Trophoblast cell (in vitro differentiated cells and primary cell): ENCODE results near the gene SLA2. TPM values are rescaled to one million over a fixed set of nuclear protein-coding genes. Genes with fewer than 3 reads are reported as not detected.
"Not testable (repeated sequence)": the region's sequence is repeated elsewhere in the genome, so short reads cannot be mapped to it uniquely, and the experiment has no call there.

Source experiments
- DNase-seq, 2 donors: peaks; one replicate each; pipeline ENCODE4 v3.0.0-alpha.2; 2016
- H2AFZ ChIP-seq: 2 replicates; pipeline ENCODE4 v1.6.1; 2013; ENCODE audit warnings: low read length, moderate library complexity, mild to moderate bottlenecking; ENCODE audit not compliant: insufficient read depth, poor library complexity
- H2AK5ac ChIP-seq: 2 replicates; pipeline ENCODE4 v1.6.1; 2013; ENCODE audit warnings: mild to moderate bottlenecking, low read length
- H2BK120ac ChIP-seq: 2 replicates; pipeline ENCODE4 v1.6.1; 2013; ENCODE audit warnings: low read length, mild to moderate bottlenecking, moderate library complexity; ENCODE audit not compliant: insufficient read depth, poor library complexity
- H2BK12ac ChIP-seq: 2 replicates; pipeline ENCODE4 v1.6.1; 2013; ENCODE audit warnings: mild to moderate bottlenecking, low read length, moderate library complexity
- H2BK5ac ChIP-seq: 2 replicates; pipeline ENCODE4 v1.6.1; 2013; ENCODE audit warnings: low read length, low read depth, moderate library complexity, mild to moderate bottlenecking; ENCODE audit not compliant: poor library complexity
- H3K14ac ChIP-seq: 2 replicates; pipeline ENCODE4 v1.6.1; 2013; ENCODE audit warnings: mild to moderate bottlenecking, low read length
- H3K18ac ChIP-seq: 2 replicates; pipeline ENCODE4 v1.6.1; 2013; ENCODE audit warnings: mild to moderate bottlenecking, low read length
- H3K23ac ChIP-seq: 2 replicates; pipeline ENCODE4 v1.6.1; 2013; ENCODE audit warnings: low read length
- H3K27ac ChIP-seq: 2 replicates; pipeline ENCODE4 v1.5.1; 2013; ENCODE audit warnings: low read depth, mild to moderate bottlenecking, inconsistent platforms, low read length, moderate library complexity
- H3K27me3 ChIP-seq: 2 replicates; pipeline ENCODE4 v1.6.1; 2013; ENCODE audit warnings: inconsistent platforms, mild to moderate bottlenecking, low read length, moderate library complexity; ENCODE audit not compliant: insufficient read depth
- H3K36me3 ChIP-seq, 2 experiments: 1 replicate in 1 of 2; 2 replicates in 1 of 2; pipeline ENCODE4 v1.6.1; 2013; ENCODE audit warnings: low read length in 2 of 2, mild to moderate bottlenecking in 2 of 2, moderate library complexity in 1 of 2; ENCODE audit not compliant: insufficient read depth in 2 of 2, control insufficient read depth in 1 of 2
- H3K4ac ChIP-seq: 2 replicates; pipeline ENCODE4 v1.6.1; 2013; ENCODE audit warnings: low read depth, mild to moderate bottlenecking, low read length, moderate library complexity
- H3K4me1 ChIP-seq, 2 experiments: 1 replicate in 1 of 2; 2 replicates in 1 of 2; pipeline ENCODE4 v1.6.1; 2013; ENCODE audit warnings: low read length in 2 of 2, mild to moderate bottlenecking in 2 of 2, moderate library complexity in 1 of 2; ENCODE audit not compliant: insufficient read depth in 2 of 2, control insufficient read depth in 1 of 2
- H3K4me2 ChIP-seq: 2 replicates; pipeline ENCODE4 v1.6.1; 2013; ENCODE audit warnings: inconsistent platforms, mild to moderate bottlenecking, low read length, moderate library complexity
- H3K4me3 ChIP-seq: 2 replicates; pipeline ENCODE4 v1.5.1; 2013; ENCODE audit warnings: mild to moderate bottlenecking, low read depth, low read length, inconsistent platforms
- H3K79me1 ChIP-seq: one replicate; pipeline ENCODE4 v1.6.1; 2013; ENCODE audit warnings: low read length
- H3K79me2 ChIP-seq: 2 replicates; pipeline ENCODE4 v1.6.1; 2013; ENCODE audit warnings: low read length, mild to moderate bottlenecking; ENCODE audit not compliant: control insufficient read depth, insufficient read depth, poor library complexity
- H3K9ac ChIP-seq: 2 replicates; pipeline ENCODE4 v1.6.1; 2013; ENCODE audit warnings: mild to moderate bottlenecking, low read length
- H3K9me3 ChIP-seq: 2 replicates; pipeline ENCODE4 v1.6.1; 2013; ENCODE audit warnings: low read depth, mild to moderate bottlenecking, control low read depth, inconsistent platforms, low read length; ENCODE audit not compliant: insufficient read depth
- H4K12ac ChIP-seq: 2 replicates; pipeline ENCODE4 v1.6.1; 2013; ENCODE audit warnings: low read depth, mild to moderate bottlenecking, low read length, moderate library complexity
- H4K8ac ChIP-seq: 2 replicates; pipeline ENCODE4 v1.6.1; 2013; ENCODE audit warnings: low read depth, mild to moderate bottlenecking, low read length, moderate library complexity
- H4K91ac ChIP-seq: one replicate; pipeline ENCODE4 v1.6.1; 2013; ENCODE audit warnings: low read depth, mild to moderate bottlenecking, low read length, moderate library complexity
- WGBS: extraction: QIAGEN DNeasy Blood & Tissue Kit; methylation state at CpG from one replicate; pipeline ENCODE4 v1.1.7; 2013; ENCODE audit warnings: missing lambda C conversion rate; ENCODE audit not compliant: insufficient read length, insufficient coverage; ENCODE audit errors: extremely low coverage; 5-methylcytosine and 5-hydroxymethylcytosine counted together
- polyA plus RNA-seq: library from polyadenylated mRNA; stranded (reverse); fragments of 200-250 nt; gene quantifications from 2 replicates; pipeline ENCODE4 v1.2.3, GENCODE V29; 2013

The SLA2 gene, protein sequence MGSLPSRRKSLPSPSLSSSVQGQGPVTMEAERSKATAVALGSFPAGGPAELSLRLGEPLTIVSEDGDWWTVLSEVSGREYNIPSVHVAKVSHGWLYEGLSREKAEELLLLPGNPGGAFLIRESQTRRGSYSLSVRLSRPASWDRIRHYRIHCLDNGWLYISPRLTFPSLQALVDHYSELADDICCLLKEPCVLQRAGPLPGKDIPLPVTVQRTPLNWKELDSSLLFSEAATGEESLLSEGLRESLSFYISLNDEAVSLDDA
- polyA plus RNA-seq: 0.03 TPM in 2 replicates

- no peak within 1 kb of the TSS for H3K18ac ChIP-seq
- H2BK5ac ChIP-seq: no peak within 1 kb of the TSS
- no peaks in the 10 kb centered on the region for H3K27me3 ChIP-seq
- H4K12ac ChIP-seq: no peak within 1 kb of the TSS
- H3K79me1 ChIP-seq: no peaks in the 10 kb centered on the region
- no peaks in the 10 kb centered on the region for H3K36me3 ChIP-seq
- H3K4me3 ChIP-seq: no peak within 1 kb of the TSS
- WGBS: no CpG with 5 or more reads among the region's 9 CpGs
- no peak within 1 kb of the TSS for H3K4me2 ChIP-seq
- no peak for DNase-seq
- H2AFZ ChIP-seq: no peak within 1 kb of the TSS
- H4K8ac ChIP-seq: no peak within 1 kb of the TSS
- no peak within 1 kb of the TSS for H2AK5ac ChIP-seq
- no peaks in the 10 kb centered on the region for H3K79me2 ChIP-seq
- no peak within 1 kb of the TSS for H3K23ac ChIP-seq
- H3K4me1 ChIP-seq: no peaks in the 10 kb centered on the region
- no peak within 1 kb of the TSS for H3K27ac ChIP-seq
- no peak within 1 kb of the TSS for H2BK12ac ChIP-seq
- no peak within 1 kb of the TSS for H3K9ac ChIP-seq
- no peak within 1 kb of the TSS for H4K91ac ChIP-seq
- no peaks in the 10 kb centered on the region for H3K9me3 ChIP-seq
- H2BK120ac ChIP-seq: no peak within 1 kb of the TSS
- no peak within 1 kb of the TSS for H3K4ac ChIP-seq
- H3K14ac ChIP-seq: no peak within 1 kb of the TSS
Measured at GRCh38 chr20:36645998-36646397, at the start of gene SLA2. SLA2 (minus strand) TSS chr20:36646196; CDS start chr20:36641335, 4,861 bp downstream.

GRCh38 chr20:36695467-36695866 is 49.5 kb upstream of the SLA2 start:
- H3K23ac ChIP-seq, H2AK5ac ChIP-seq, H3K4me3 ChIP-seq, H3K9ac ChIP-seq, H3K4me2 ChIP-seq, H3K79me1 ChIP-seq, H4K12ac ChIP-seq, H3K4me1 ChIP-seq, H3K9me3 ChIP-seq, H2AFZ ChIP-seq, DNase-seq, H3K4ac ChIP-seq, H3K14ac ChIP-seq, H2BK5ac ChIP-seq, H3K18ac ChIP-seq, H4K91ac ChIP-seq, H2BK120ac ChIP-seq, H3K27me3 ChIP-seq, H2BK12ac ChIP-seq, H3K36me3 ChIP-seq, H4K8ac ChIP-seq, H3K27ac ChIP-seq, H3K79me2 ChIP-seq: not testable (repeated sequence)
- no CpG with 5 or more reads among the region's 8 CpGs for WGBS

- H3K27ac ChIP-seq: no peak overlapping the region
- no CpG with 5 or more reads among the region's 7 CpGs for WGBS
- no peak overlapping the region for H3K14ac ChIP-seq
- no peak overlapping the region for H2AK5ac ChIP-seq
- H3K23ac ChIP-seq: no peak overlapping the region
- peaks cover 0 to 2% of the 10 kb centered on the region in 2 experiments for H3K36me3 ChIP-seq
- no peaks in the 10 kb centered on the region for H3K79me1 ChIP-seq
- no peaks in the 10 kb centered on the region for H3K79me2 ChIP-seq
- no peak overlapping the region for H2BK5ac ChIP-seq
- no peak overlapping the region for H3K4me2 ChIP-seq
- no peak overlapping the region for H3K4ac ChIP-seq
- DNase-seq: no peak
- no peak overlapping the region for H4K91ac ChIP-seq
- no peak overlapping the region for H4K8ac ChIP-seq
- H3K4me3 ChIP-seq: no peak overlapping the region
- no peaks in the 10 kb centered on the region for H3K9me3 ChIP-seq
- H3K4me1 ChIP-seq: no peaks in the 10 kb centered on the region
- H4K12ac ChIP-seq: no peak overlapping the region
- no peak overlapping the region for H2AFZ ChIP-seq
- no peak overlapping the region for H2BK120ac ChIP-seq
- H3K9ac ChIP-seq: no peak overlapping the region
- H3K18ac ChIP-seq: no peak overlapping the region
- H2BK12ac ChIP-seq: no peak overlapping the region
- no peaks in the 10 kb centered on the region for H3K27me3 ChIP-seq
Measured at GRCh38 chr20:36688630-36689029, 42.6 kb upstream of the SLA2 start.

GRCh38 chr20:36687850-36688249 is 41.9 kb upstream of the SLA2 start:
- Histone ChIP-seq H4K91ac (no peak overlapping the region), H4K8ac (no peak overlapping the region), H3K9me3 (no peaks in the 10 kb centered on the region), H2AFZ (no peak overlapping the region), H2BK120ac (no peak overlapping the region), H3K36me3 (peaks cover 0 to 2% of the 10 kb centered on the region in 2 experiments), H3K4ac (no peak overlapping the region), H3K4me1 (no peaks in the 10 kb centered on the region), H3K79me2 (no peaks in the 10 kb centered on the region), H4K12ac (no peak overlapping the region), H3K9ac (no peak overlapping the region), H3K27me3 (no peaks in the 10 kb centered on the region), H3K27ac (no peak overlapping the region), H2AK5ac (no peak overlapping the region), H2BK5ac (no peak overlapping the region), H3K23ac (no peak overlapping the region), H3K18ac (no peak overlapping the region), H3K4me2 (no peak overlapping the region), H3K14ac (no peak overlapping the region), H3K4me3 (no peak overlapping the region), H2BK12ac (no peak overlapping the region), H3K79me1 (no peaks in the 10 kb centered on the region)
- WGBS: no CpG with 5 or more reads among the region's 3 CpGs
- no peak for DNase-seq
